ENCODE results near the gene PPP1R13B.

Gene PPP1R13B

GRCh38 chr14:103706551-103707328 is 140.6 kb downstream of the PPP1R13B start:
- Histone ChIP-seq H3K36me3 (peaks cover 25 to 60% (median 50%) of the 10 kb centered on the region in 3 donors), H3K4me1 (peaks cover 0 to 36% (median 23%) of the 10 kb centered on the region in 4 donors), H3K27me3 (no peaks in the 10 kb centered on the region), H3K9me3 (no peaks in the 10 kb centered on the region), H3K27ac (no peak overlapping the region), H3K4me3 (no peak overlapping the region)
- intact Hi-C loops (cut with DNase I; ENCODE audit: low total_unique reads) = no loop called here
- DNase-seq = no peak
- TF ChIP-seq, protein P1, sequence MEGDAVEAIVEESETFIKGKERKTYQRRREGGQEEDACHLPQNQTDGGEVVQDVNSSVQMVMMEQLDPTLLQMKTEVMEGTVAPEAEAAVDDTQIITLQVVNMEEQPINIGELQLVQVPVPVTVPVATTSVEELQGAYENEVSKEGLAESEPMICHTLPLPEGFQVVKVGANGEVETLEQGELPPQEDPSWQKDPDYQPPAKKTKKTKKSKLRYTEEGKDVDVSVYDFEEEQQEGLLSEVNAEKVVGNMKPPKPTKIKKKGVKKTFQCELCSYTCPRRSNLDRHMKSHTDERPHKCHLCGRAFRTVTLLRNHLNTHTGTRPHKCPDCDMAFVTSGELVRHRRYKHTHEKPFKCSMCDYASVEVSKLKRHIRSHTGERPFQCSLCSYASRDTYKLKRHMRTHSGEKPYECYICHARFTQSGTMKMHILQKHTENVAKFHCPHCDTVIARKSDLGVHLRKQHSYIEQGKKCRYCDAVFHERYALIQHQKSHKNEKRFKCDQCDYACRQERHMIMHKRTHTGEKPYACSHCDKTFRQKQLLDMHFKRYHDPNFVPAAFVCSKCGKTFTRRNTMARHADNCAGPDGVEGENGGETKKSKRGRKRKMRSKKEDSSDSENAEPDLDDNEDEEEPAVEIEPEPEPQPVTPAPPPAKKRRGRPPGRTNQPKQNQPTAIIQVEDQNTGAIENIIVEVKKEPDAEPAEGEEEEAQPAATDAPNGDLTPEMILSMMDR (IDR thresholded peaks at IDR 0.05) = no peak

GRCh38 chr14:103705504-103706284 is 141.7 kb downstream of the PPP1R13B start:
- no peaks in the 10 kb centered on the region for H3K27me3 ChIP-seq
- H3K27ac ChIP-seq = no peak overlapping the region
- peaks cover 36 to 71% (median 61%) of the 10 kb centered on the region in 3 donors for H3K36me3 ChIP-seq
- TF ChIP-seq, protein P1 (IDR thresholded peaks at IDR 0.05) = no peak
- no peak overlapping the region for H3K4me3 ChIP-seq
- DNase-seq = no peak
- H3K9me3 ChIP-seq = no peaks in the 10 kb centered on the region
- intact Hi-C loops (cut with DNase I; ENCODE audit: low total_unique reads) = no loop called here
- H3K4me1 ChIP-seq = peaks cover 0 to 28% (median 15%) of the 10 kb centered on the region in 4 donors

DNA sequence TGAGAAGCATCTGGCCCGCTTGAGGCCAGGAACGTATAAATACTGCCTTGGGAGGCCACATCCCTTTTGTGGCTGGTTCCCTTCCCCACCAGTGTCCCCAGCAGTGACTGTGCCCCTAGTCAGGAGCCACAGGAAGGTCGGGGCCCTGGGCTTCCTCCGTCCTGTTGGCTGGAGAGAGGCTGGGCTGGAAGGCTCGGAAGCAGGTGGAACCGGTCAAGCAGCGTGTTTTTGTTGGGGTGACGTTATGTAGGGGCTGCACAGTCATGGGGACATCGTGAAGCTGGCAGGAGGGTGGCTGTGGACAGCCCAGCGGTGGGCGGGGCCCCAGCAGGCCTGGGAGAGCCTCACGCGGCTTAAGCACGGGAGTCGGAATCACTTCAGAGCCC is 142.3 kb downstream of the PPP1R13B start:
- Histone ChIP-seq H3K4me3 (no peak overlapping the region), H3K9me3 (no peaks in the 10 kb centered on the region), H3K27me3 (no peaks in the 10 kb centered on the region), H3K36me3 (peaks cover 40 to 77% (median 66%) of the 10 kb centered on the region in 3 donors), H3K27ac (no peak overlapping the region), H3K4me1 (peaks cover 0 to 34% (median 18%) of the 10 kb centered on the region in 4 donors)
- intact Hi-C loops (cut with DNase I; ENCODE audit: low total_unique reads) = no loop called here
- TF ChIP-seq, protein P1 (IDR thresholded peaks at IDR 0.05) = no peak
- peak in 1 of 2 donors; percentile 65 for DNase-seq

DNA sequence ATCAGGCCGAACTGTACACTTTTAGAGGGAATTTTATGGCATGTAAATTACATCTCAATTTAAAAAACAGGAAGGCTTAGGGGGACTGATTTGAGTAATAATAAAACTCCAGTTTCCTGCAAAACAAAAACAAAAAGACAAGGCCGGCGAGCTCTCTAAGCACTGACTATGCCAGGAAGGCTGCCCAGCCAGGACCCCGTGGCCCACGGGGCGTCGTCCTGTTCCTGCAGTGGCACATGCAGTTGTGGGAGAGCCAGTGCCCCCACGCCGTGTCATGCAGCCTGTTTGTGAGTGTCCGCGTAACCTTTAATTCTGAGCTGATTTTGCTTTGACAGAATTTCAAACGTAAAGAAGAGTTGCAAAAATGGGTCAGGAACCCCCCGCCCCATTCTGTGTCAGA is 142.7 kb downstream of the PPP1R13B start:
- Histone ChIP-seq H3K9me3 (no peaks in the 10 kb centered on the region), H3K4me3 (no peak overlapping the region), H3K27me3 (no peaks in the 10 kb centered on the region), H3K27ac (no peak overlapping the region), H3K4me1 (peaks cover 0 to 38% (median 20%) of the 10 kb centered on the region in 4 donors), H3K36me3 (peaks cover 40 to 81% (median 70%) of the 10 kb centered on the region in 3 donors)
- intact Hi-C loops (cut with DNase I; ENCODE audit: low total_unique reads) = no loop called here
- TF ChIP-seq, protein P1 (IDR thresholded peaks at IDR 0.05) = no peak
- DNase-seq = no peak

GRCh38 chr14:103703433-103704385 is 143.7 kb downstream of the PPP1R13B start:
- Histone ChIP-seq H3K27me3 (no peaks in the 10 kb centered on the region), H3K36me3 (peaks cover 40 to 91% (median 80%) of the 10 kb centered on the region in 3 donors), H3K27ac (no peak overlapping the region), H3K9me3 (no peaks in the 10 kb centered on the region), H3K4me1 (peaks cover 0 to 33% (median 16%) of the 10 kb centered on the region in 4 donors), H3K4me3 (no peak overlapping the region)
- intact Hi-C loops (cut with DNase I; ENCODE audit: low total_unique reads) = no loop called here
- TF ChIP-seq, protein P1 (IDR thresholded peaks at IDR 0.05) = no peak
- no peak for DNase-seq

All from tibial artery (tissue), 4 donors.